ENCODE data around the gene ANKRD27. TPM values are rescaled to one million over a fixed set of nuclear protein-coding genes. Genes with fewer than 3 reads are reported as not detected.

ANKRD27 gene
- total RNA-seq, 6 experiments from 2014 or later = 26.7 to 31.3 (median 28.5) TPM

DNA sequence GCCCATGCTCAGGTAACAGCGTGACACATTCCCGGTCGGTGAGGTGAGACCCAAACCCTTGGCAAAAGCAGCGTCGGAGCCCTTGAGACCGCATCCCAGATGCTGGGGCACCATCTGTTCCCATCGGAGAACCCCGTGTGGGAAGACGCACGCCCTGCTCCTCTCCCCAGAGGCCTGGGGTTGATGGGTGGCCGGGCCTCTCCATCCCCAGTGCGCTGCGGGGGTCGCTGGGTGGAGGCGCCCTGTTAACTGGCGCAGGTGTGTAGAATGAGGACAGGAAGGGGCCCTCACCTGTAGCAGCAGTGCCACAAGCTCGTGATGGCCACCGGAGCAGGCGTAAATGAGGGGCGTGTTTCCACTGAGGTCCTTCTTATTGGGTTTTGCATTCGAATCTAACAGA, 69.4 kb downstream of the ANKRD27 start:
- Mint-ChIP-seq H3K36me3 (ENCODE audit: low read depth) (peaks cover 14% of the 10 kb centered on the region), H3K4me1 (ENCODE audit: low read depth) (no peaks in the 10 kb centered on the region), H3K4me3 (no peak overlapping the region), H3K9me3 (no peaks in the 10 kb centered on the region), H3K27me3 (ENCODE audit: insufficient read depth) (no peaks in the 10 kb centered on the region; the same call in 1 of the 2 replicates), H3K27ac (no peak overlapping the region)
- TF ChIP-seq, protein P1, sequence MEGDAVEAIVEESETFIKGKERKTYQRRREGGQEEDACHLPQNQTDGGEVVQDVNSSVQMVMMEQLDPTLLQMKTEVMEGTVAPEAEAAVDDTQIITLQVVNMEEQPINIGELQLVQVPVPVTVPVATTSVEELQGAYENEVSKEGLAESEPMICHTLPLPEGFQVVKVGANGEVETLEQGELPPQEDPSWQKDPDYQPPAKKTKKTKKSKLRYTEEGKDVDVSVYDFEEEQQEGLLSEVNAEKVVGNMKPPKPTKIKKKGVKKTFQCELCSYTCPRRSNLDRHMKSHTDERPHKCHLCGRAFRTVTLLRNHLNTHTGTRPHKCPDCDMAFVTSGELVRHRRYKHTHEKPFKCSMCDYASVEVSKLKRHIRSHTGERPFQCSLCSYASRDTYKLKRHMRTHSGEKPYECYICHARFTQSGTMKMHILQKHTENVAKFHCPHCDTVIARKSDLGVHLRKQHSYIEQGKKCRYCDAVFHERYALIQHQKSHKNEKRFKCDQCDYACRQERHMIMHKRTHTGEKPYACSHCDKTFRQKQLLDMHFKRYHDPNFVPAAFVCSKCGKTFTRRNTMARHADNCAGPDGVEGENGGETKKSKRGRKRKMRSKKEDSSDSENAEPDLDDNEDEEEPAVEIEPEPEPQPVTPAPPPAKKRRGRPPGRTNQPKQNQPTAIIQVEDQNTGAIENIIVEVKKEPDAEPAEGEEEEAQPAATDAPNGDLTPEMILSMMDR (IDR thresholded peaks at IDR 0.05) = no peak
- DNase-seq = no peak

DNA sequence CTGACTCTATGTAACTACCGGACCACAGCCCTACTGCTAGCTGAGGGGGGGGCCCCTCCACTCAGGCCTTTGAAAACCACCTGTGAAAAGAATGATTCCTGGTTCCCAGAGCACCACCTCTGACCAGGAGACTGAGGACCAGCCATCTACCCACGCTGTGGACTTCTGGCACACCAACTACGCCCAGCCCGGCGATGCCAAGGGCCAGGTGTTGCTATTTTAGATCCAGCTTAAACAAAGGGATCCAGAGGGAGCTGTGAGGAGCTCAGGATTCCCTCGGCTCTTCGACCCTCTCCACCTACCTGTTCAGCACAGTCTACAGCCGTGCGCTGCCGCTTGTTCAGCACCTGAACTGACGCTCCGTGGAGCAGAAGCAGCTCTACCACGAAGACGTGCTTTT, 71.0 kb downstream of the ANKRD27 start:
- Mint-ChIP-seq H3K4me3 (no peak overlapping the region), H3K36me3 (ENCODE audit: low read depth) (peaks cover 15% of the 10 kb centered on the region), H3K27me3 (ENCODE audit: insufficient read depth) (no peaks in the 10 kb centered on the region; the same call in 1 of the 2 replicates), H3K27ac (no peak overlapping the region), H3K4me1 (ENCODE audit: low read depth) (no peaks in the 10 kb centered on the region), H3K9me3 (no peaks in the 10 kb centered on the region)
- TF ChIP-seq, protein P1 (IDR thresholded peaks at IDR 0.05) = no peak
- no peak for DNase-seq

DNA sequence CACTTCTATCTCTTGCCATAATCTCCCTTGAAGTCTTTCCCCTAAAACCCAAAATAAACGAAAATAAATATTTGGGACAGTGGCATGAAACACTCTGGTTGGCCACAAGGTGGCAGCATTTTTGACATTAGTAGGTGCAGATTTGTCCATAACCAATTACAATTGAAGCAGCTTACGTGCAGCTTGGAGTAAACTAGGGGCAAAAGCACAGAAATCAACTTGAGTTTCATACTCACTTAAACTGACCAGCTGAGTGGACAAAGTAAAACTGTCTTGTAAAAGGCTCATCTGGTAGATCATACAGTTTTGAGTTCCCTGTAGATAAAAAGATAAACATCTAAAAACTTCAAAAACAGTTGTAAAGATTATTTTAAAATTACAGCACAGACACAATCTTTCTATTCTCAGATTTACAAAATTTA, 75.2 kb downstream of the ANKRD27 start:
- H3K4me1 Mint-ChIP-seq (ENCODE audit: low read depth) = no peaks in the 10 kb centered on the region
- no peak overlapping the region for H3K4me3 Mint-ChIP-seq
- H3K36me3 Mint-ChIP-seq (ENCODE audit: low read depth) = peaks cover 29% of the 10 kb centered on the region
- H3K27ac Mint-ChIP-seq = no peak overlapping the region
- TF ChIP-seq, protein P1 (IDR thresholded peaks at IDR 0.05) = peak; percentile 97
- peak; percentile 59 for DNase-seq
- no peaks in the 10 kb centered on the region; the same call in 1 of the 2 replicates for H3K27me3 Mint-ChIP-seq (ENCODE audit: insufficient read depth)
- no peaks in the 10 kb centered on the region for H3K9me3 Mint-ChIP-seq

DNA sequence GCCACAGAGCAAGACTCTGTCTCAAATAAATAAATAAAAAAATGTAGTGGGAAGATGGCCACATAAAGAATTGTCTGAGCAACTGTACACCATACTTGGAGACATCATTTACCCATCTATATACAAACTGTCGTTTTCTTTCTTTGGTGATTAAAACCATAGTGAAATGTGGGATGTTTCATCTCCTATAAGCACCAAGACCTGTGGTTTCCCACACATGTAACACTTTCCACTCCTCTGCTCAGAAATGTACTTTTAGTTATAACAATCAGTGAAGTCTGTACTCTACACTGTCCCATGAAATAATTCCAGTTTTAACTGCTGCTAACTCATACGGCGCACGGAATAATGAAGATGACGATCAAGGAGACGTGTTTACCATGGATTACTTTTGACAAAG, 75.7 kb downstream of the ANKRD27 start:
- no peak overlapping the region for H3K4me3 Mint-ChIP-seq
- H3K36me3 Mint-ChIP-seq (ENCODE audit: low read depth) = peaks cover 29% of the 10 kb centered on the region
- no peaks in the 10 kb centered on the region for H3K4me1 Mint-ChIP-seq (ENCODE audit: low read depth)
- TF ChIP-seq, protein P1 (IDR thresholded peaks at IDR 0.05) = no peak
- H3K9me3 Mint-ChIP-seq = no peaks in the 10 kb centered on the region
- no peak for DNase-seq
- no peak overlapping the region for H3K27ac Mint-ChIP-seq
- peaks cover 1% of the 10 kb centered on the region for H3K27me3 Mint-ChIP-seq (ENCODE audit: insufficient read depth)

DNA sequence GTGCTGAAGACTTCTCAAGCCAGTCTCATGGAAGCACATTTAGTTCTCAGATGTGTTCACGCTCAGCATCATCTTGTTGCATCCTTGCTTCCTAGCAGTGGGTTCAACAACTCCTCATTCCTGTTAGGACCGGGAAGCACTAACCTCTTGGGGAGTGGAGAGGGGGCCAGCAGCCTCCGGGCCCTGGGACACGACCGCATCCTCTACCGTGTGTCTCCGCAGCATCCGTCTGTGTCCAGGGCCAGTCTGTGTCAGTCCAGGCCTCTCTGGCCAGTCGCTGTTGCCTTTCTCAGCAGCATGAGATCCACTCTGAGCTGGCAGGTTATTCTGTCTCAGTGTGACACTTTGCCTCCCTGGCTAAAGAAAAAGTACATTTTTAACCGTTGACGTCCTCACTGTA, 77.0 kb downstream of the ANKRD27 start:
- no peaks in the 10 kb centered on the region for H3K4me1 Mint-ChIP-seq (ENCODE audit: low read depth)
- H3K36me3 Mint-ChIP-seq (ENCODE audit: low read depth) = peaks cover 33% of the 10 kb centered on the region
- no peak overlapping the region for H3K4me3 Mint-ChIP-seq
- no peak overlapping the region for H3K27ac Mint-ChIP-seq
- DNase-seq = no peak
- H3K27me3 Mint-ChIP-seq (ENCODE audit: insufficient read depth) = peaks cover 2% of the 10 kb centered on the region
- no peaks in the 10 kb centered on the region for H3K9me3 Mint-ChIP-seq
- TF ChIP-seq, protein P1 (IDR thresholded peaks at IDR 0.05) = no peak

DNA sequence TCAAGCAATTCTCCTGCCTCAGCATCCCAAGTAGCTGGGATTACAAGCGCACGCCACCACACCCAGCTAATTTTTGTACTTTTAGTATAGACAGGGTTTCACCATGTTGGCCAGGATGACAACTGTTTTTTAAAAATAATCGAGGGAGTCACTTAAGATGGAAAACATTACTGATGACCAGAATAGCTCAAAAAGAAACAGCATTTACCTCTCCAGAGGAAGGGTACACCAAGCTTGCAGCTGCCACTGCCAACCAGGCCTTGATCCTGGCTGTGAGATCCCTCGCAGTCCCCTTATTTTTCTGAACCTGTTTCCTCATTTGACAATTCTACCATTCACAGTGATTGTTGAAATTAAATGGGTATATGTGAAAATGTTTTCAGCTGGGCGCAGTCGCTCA, 79.5 kb downstream of the ANKRD27 start:
- no peaks in the 10 kb centered on the region for H3K4me1 Mint-ChIP-seq (ENCODE audit: low read depth)
- peaks cover 51% of the 10 kb centered on the region for H3K36me3 Mint-ChIP-seq (ENCODE audit: low read depth)
- no peak for DNase-seq
- H3K9me3 Mint-ChIP-seq = 0 out of 2 replicates have a peak, but pooled peaks cover 4% of the 10 kb centered on the region
- H3K27me3 Mint-ChIP-seq (ENCODE audit: insufficient read depth) = peaks cover 2% of the 10 kb centered on the region; the same call in 1 of the 2 replicates
- TF ChIP-seq, protein P1 (IDR thresholded peaks at IDR 0.05) = no peak
- no peak overlapping the region for H3K27ac Mint-ChIP-seq
- no peak overlapping the region for H3K4me3 Mint-ChIP-seq
